Karpas-422 (cell line): ENCODE results near the gene KRT37. TPM values are rescaled to one million over a fixed set of nuclear protein-coding genes. Genes with fewer than 3 reads are reported as not detected.
"Not testable (repeated sequence)": the region's sequence is repeated elsewhere in the genome, so short reads cannot be mapped to it uniquely, and the experiment has no call there.

Source experiments
- DNase-seq: peaks from one replicate; pipeline ENCODE4 v3.0.0-alpha.2; 2015
- H2AFZ ChIP-seq: fragments of 200-600 bp; sonication (generic); 2 replicates; pipeline ENCODE4 v1.6.1; 2014; ENCODE audit warnings: antibody characterized with exemption, low read length, mixed read lengths
- H3K27ac ChIP-seq: fragments of 200-600 bp; sonication (generic); 2 replicates; pipeline ENCODE4 v1.5.1; 2014; ENCODE audit warnings: mild to moderate bottlenecking, low read length, moderate library complexity
- H3K27me3 ChIP-seq: fragments of 200-600 bp; sonication (generic); 2 replicates; pipeline ENCODE4 v1.6.1; 2014; ENCODE audit warnings: low read length, mixed read lengths
- H3K36me3 ChIP-seq: fragments of 200-600 bp; sonication (generic); 2 replicates; pipeline ENCODE4 v1.6.1; 2014; ENCODE audit warnings: low read length, mixed read lengths; ENCODE audit not compliant: insufficient read depth
- H3K4me1 ChIP-seq: fragments of 200-600 bp; sonication (generic); 2 replicates; pipeline ENCODE4 v1.6.1; 2014; ENCODE audit warnings: mild to moderate bottlenecking, low read length, mixed read lengths
- H3K4me2 ChIP-seq: fragments of 200-600 bp; sonication (generic); 2 replicates; pipeline ENCODE4 v1.6.1; 2014; ENCODE audit warnings: low read length, low read depth, mild to moderate bottlenecking; ENCODE audit not compliant: poor library complexity, severe bottlenecking
- H3K4me3 ChIP-seq: fragments of 200-600 bp; sonication (generic); 2 replicates; pipeline ENCODE4 v1.5.1; 2014; ENCODE audit warnings: mild to moderate bottlenecking, antibody characterized with exemption, low read length, mixed read lengths
- H3K79me2 ChIP-seq: fragments of 200-600 bp; sonication (generic); 2 replicates; pipeline ENCODE4 v1.6.1; 2014; ENCODE audit warnings: mild to moderate bottlenecking, low read length, mixed read lengths
- H3K9ac ChIP-seq: fragments of 200-600 bp; sonication (generic); 2 replicates; pipeline ENCODE4 v1.6.0; 2014; ENCODE audit warnings: low read length
- H3K9me2 ChIP-seq: fragments of 200-600 bp; sonication (generic), shearing (Covaris generic); replicated peaks from 2 replicates; pipeline ENCODE4 v1.6.0; 2014; ENCODE audit warnings: mild to moderate bottlenecking, low read length, moderate library complexity; ENCODE audit not compliant: insufficient read depth
- H3K9me3 ChIP-seq: fragments of 300-700, 200-600 bp; sonication (generic); 2 replicates; pipeline ENCODE4 v1.6.1; 2014; ENCODE audit warnings: low read length, mixed read lengths
- H4K20me1 ChIP-seq: fragments of 200-600 bp; sonication (generic); 2 replicates; pipeline ENCODE4 v1.6.1; 2014; ENCODE audit warnings: mild to moderate bottlenecking, antibody characterized with exemption, low read length, low read depth; ENCODE audit not compliant: insufficient read depth
- total RNA-seq: library from RNA; depleted of rRNA; stranded (reverse); fragments of >200 nt; shearing (Covaris generic); gene quantifications from 2 replicates; pipeline ENCODE4 v1.2.3, GENCODE V29; 2014; ENCODE audit warnings: low replicate concordance

KRT37 gene
- total RNA-seq, 1 experiment from 2014 or later = not detected

DNA sequence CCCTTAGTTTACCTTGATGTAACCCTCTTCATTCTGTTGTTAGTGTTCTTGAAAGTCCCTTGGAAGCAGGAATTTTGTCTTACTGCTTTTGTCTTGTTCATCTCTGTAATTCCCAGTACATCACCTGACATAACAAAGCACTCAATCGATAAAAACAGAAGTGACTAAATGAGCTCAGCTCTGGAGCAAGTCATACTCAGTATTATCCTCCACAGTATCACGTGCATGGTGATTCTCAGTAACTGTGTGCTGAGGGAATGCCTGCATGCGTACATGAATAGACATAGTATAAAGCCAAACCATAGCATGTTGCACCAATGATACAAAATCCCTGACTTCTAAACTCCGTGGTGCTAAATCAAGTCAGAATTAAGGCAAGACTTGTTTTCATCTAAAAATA is 9.2 kb upstream of the KRT37 start:
- H3K27ac ChIP-seq = no peak overlapping the region
- no peaks in the 10 kb centered on the region for H4K20me1 ChIP-seq
- no peak overlapping the region for H2AFZ ChIP-seq
- DNase-seq = no peak
- no peaks in the 10 kb centered on the region for H3K27me3 ChIP-seq
- no peaks in the 10 kb centered on the region for H3K4me1 ChIP-seq
- H3K9ac ChIP-seq = no peak overlapping the region
- no peak overlapping the region for H3K4me3 ChIP-seq
- no peaks in the 10 kb centered on the region for H3K36me3 ChIP-seq
- no peaks in the 10 kb centered on the region for H3K9me2 ChIP-seq
- H3K4me2 ChIP-seq = no peak overlapping the region
- H3K9me3 ChIP-seq = no peaks in the 10 kb centered on the region
- no peaks in the 10 kb centered on the region for H3K79me2 ChIP-seq

DNA sequence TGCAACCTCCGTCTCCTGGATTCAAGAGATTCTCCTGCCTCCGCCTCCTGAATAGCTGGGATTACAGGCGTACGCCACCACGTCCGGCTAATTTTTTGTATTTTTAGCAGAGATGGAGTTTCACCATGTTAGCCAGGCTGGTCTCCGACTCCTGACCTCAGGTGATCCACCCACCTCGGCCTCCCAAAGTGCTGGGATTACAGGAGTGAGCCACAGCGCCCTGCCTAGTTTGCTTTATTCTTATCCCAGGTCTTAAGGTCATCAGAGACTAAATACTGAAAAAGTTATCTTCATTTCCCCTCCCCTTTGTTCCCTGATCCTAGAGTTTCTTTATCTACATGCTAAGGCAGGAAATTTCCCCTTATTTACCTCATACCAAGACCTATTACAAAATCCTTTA is 6.0 kb upstream of the KRT37 start:
- not testable (repeated sequence) for H3K4me3 ChIP-seq, H2AFZ ChIP-seq, H3K9me2 ChIP-seq, H3K36me3 ChIP-seq, H3K4me2 ChIP-seq, H3K9ac ChIP-seq, H3K9me3 ChIP-seq, H3K27ac ChIP-seq, H3K27me3 ChIP-seq, H3K79me2 ChIP-seq, DNase-seq, H3K4me1 ChIP-seq, H4K20me1 ChIP-seq

DNA sequence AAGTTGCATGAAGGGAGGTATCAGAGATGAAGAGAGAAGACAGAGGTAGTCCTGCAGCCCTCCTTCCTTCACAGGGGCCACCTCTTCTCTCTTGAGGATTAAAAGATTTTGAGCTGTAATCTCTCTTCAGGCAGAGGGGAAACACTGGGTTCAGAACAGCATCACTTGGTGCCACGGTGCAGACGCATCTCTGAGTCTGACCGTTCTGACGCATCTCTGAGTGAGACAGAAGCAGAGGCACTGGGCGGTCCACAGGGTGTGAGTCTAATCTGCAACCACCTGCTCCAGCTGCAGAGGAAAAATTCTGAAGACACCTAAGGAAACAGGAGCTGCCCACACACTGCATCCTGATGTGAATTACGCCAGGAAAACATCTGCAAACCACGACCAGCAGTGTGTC is 5.3 kb upstream of the KRT37 start:
- Histone ChIP-seq H3K4me3 (no peak overlapping the region), H3K4me1 (no peaks in the 10 kb centered on the region), H3K9me2 (no peaks in the 10 kb centered on the region), H3K9ac (no peak overlapping the region), H4K20me1 (no peaks in the 10 kb centered on the region), H2AFZ (no peak overlapping the region), H3K9me3 (no peaks in the 10 kb centered on the region), H3K27ac (no peak overlapping the region), H3K79me2 (no peaks in the 10 kb centered on the region), H3K27me3 (no peaks in the 10 kb centered on the region), H3K4me2 (no peak overlapping the region), H3K36me3 (no peaks in the 10 kb centered on the region)
- no peak for DNase-seq

DNA sequence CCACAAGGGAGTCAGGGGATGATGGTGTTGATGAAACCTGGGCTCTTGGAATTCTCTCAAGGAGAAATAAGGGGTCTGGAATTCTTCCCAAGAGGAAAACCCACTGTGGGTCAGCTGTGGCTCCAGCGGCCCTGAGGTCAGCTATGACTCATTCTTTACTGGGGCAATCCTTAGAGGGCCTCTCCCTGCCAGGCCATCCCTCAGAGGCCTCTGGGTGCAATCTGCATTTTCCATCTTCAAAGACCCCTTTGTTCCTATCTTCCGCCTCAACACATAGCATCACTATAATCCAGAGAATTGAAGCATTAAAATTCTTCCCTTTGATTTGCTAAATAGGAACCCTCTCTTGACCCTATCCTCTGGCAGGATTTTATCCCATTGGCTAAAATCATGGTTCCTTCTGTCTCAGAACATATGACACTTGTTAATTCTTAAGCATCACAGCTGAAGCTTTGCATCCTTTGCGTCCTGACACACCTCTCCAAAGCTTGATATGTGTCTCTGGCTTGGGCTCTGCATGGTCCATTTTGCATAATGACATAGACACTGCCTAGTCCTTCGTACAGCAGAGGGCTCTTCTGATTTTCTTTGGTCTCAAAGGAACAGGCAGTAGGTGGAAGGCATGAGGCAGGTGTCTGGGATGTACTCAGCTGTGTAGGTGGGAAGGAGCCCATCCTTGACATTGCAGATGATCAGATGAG is 4.4 kb upstream of the KRT37 start:
- H3K9me2 ChIP-seq = no peaks in the 10 kb centered on the region
- no peak for DNase-seq

DNA sequence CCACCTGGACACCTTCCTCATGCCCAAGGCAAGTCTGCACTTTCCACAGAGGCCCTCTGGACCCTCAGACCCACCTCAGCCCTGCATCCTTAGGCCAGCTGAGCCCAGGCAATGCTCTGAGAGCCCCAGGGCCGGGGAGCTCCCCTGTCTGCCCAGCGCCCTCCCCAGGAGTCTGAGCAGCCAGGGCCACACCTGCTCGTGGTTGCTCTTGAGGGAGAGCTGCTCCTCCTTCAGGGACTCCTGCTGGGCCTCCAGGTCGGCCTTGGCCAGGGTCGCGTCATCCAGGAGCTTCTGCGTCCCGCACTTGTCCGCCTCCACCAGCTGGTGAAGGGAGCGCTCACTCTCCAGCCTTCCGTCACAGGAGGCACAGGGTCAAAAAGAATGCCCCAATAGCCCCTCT is 1.8 kb downstream of the KRT37 start:
- not testable (repeated sequence) for H3K9ac ChIP-seq, H3K4me3 ChIP-seq, H3K9me2 ChIP-seq

More for the DNA sequence above, 4.4 kb upstream of the KRT37 start:
- no peaks in the 10 kb centered on the region for H3K27me3 ChIP-seq
- H3K4me1 ChIP-seq = no peaks in the 10 kb centered on the region
- no peaks in the 10 kb centered on the region for H3K9me3 ChIP-seq
- H3K4me3 ChIP-seq = no peak overlapping the region
- H3K27ac ChIP-seq = no peak overlapping the region
- no peak overlapping the region for H3K4me2 ChIP-seq
- no peaks in the 10 kb centered on the region for H3K79me2 ChIP-seq
- H3K36me3 ChIP-seq = no peaks in the 10 kb centered on the region
- no peaks in the 10 kb centered on the region for H4K20me1 ChIP-seq
- no peak overlapping the region for H2AFZ ChIP-seq
- no peak overlapping the region for H3K9ac ChIP-seq

DNA sequence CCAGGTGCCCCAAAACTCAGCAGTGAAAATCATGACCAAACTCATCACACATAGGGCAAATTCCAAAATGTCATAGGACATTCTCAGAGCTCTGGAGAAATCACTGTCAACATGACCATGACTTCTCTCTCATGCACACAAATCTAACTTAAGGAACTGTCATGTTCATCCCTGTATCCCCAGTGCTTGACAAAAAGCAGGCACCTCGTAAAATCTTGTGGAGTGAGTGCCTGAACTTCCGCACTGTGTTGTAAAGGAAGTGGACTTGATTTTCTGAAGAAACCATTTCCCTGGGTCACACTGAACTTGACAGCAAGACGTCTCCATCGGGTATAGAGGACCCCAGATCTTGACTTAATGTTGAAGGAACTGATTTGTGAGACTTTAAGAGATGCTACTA is 2.8 kb downstream of the KRT37 start:
- no peaks in the 10 kb centered on the region for H3K36me3 ChIP-seq
- no peaks in the 10 kb centered on the region for H3K27me3 ChIP-seq
- no peak overlapping the region for H2AFZ ChIP-seq
- H3K79me2 ChIP-seq = no peaks in the 10 kb centered on the region
- no peak overlapping the region for H3K4me2 ChIP-seq
- H3K9me3 ChIP-seq = no peaks in the 10 kb centered on the region
- H3K4me1 ChIP-seq = no peaks in the 10 kb centered on the region
- no peaks in the 10 kb centered on the region for H4K20me1 ChIP-seq
- DNase-seq = no peak
- H3K4me3 ChIP-seq = no peak overlapping the region
- no peaks in the 10 kb centered on the region for H3K9me2 ChIP-seq
- no peak overlapping the region for H3K9ac ChIP-seq
- no peak overlapping the region for H3K27ac ChIP-seq

More for the DNA sequence above, 1.8 kb downstream of the KRT37 start:
- not testable (repeated sequence) for H3K4me1 ChIP-seq, H3K27ac ChIP-seq, H3K9me3 ChIP-seq, H4K20me1 ChIP-seq, H3K36me3 ChIP-seq, DNase-seq, H2AFZ ChIP-seq, H3K27me3 ChIP-seq, H3K79me2 ChIP-seq, H3K4me2 ChIP-seq

DNA sequence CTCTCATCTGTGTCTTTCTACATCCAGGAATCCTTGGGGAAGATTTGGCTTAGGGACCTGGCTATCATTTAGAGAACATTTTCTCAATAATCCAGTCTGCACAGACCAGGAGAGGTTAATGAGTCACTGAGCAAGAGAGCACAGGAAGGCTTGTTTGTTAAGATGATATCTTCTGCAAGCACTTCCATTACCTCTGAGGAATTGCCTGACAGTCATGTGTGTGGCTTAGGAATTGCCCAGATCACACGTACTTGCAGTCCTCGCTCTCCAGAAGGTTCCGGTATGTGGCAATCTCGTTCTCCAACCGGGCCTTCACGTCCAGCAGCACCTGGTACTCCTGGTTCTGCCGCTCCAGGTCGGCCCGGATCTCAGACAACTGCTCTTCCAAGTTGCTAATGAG is 3.3 kb downstream of the KRT37 start:
- H3K36me3 ChIP-seq = no peaks in the 10 kb centered on the region
- no peaks in the 10 kb centered on the region for H3K4me1 ChIP-seq
- no peak overlapping the region for H3K4me3 ChIP-seq
- H3K27ac ChIP-seq = no peak overlapping the region
- H3K9me3 ChIP-seq = no peaks in the 10 kb centered on the region
- H3K9me2 ChIP-seq = no peaks in the 10 kb centered on the region
- H3K79me2 ChIP-seq = no peaks in the 10 kb centered on the region
- no peak for DNase-seq
- no peak overlapping the region for H3K9ac ChIP-seq
- H2AFZ ChIP-seq = no peak overlapping the region
- H4K20me1 ChIP-seq = no peaks in the 10 kb centered on the region
- no peak overlapping the region for H3K4me2 ChIP-seq
- H3K27me3 ChIP-seq = no peaks in the 10 kb centered on the region

DNA sequence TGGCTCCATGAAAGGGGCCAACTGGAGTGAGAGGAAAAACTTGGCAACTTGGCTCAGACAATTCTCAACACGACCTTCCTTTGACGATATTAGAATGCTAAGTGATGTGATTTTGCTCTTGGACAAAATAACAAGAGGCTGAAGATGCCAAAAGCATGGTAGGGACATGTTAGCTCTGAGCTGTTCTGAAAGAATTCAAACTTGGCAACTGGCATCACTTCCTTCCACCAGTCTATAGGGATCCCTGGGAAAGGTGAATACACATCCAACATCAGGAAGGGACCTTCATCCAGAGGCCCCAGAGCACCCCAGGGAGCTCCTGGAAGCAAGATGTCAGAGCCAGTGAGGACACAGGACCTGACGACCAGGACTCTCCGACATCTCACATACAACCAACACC is 4.3 kb downstream of the KRT37 start:
- no peaks in the 10 kb centered on the region for H3K4me1 ChIP-seq
- no peak for DNase-seq
- H3K36me3 ChIP-seq = no peaks in the 10 kb centered on the region
- H3K79me2 ChIP-seq = no peaks in the 10 kb centered on the region
- no peaks in the 10 kb centered on the region for H3K9me2 ChIP-seq
- no peaks in the 10 kb centered on the region for H3K27me3 ChIP-seq
- no peak overlapping the region for H3K4me3 ChIP-seq
- no peak overlapping the region for H2AFZ ChIP-seq
- no peak overlapping the region for H3K4me2 ChIP-seq
- H3K9me3 ChIP-seq = no peaks in the 10 kb centered on the region
- H3K9ac ChIP-seq = no peak overlapping the region
- H3K27ac ChIP-seq = no peak overlapping the region
- no peaks in the 10 kb centered on the region for H4K20me1 ChIP-seq

DNA sequence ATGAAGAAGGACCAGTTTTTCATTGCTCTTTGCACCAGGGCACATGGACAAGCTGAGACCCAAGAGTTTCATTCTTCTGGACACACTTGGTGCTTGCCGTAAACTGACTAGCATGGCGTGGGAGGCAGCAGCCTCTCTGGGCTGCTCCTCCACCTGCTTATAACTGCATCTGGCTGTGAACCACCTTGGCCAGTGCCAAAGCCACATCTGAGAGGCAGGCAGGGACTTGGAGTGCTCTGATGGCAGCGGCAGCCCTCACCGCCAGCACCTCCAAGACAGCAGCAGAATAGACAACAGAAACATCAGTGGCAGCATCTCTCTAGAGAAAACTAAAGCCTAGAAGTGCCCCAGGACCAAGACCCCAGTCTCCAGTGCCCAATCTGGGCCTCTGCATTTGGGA is 4.7 kb downstream of the KRT37 start:
- Histone ChIP-seq H3K79me2 (no peaks in the 10 kb centered on the region), H3K9me3 (no peaks in the 10 kb centered on the region), H3K4me2 (no peak overlapping the region), H2AFZ (no peak overlapping the region), H3K9ac (no peak overlapping the region), H3K9me2 (no peaks in the 10 kb centered on the region), H3K4me1 (no peaks in the 10 kb centered on the region), H3K27ac (no peak overlapping the region), H3K27me3 (no peaks in the 10 kb centered on the region), H3K4me3 (no peak overlapping the region), H3K36me3 (no peaks in the 10 kb centered on the region), H4K20me1 (no peaks in the 10 kb centered on the region)
- no peak for DNase-seq
